Adrenal gland (tissue), 12 donors: ENCODE data around the gene MYO1E. TPM values are rescaled to one million over a fixed set of nuclear protein-coding genes. Genes with fewer than 3 reads are reported as not detected.
"Not testable (repeated sequence)": the region's sequence is repeated elsewhere in the genome, so short reads cannot be mapped to it uniquely, and the experiment has no call there.

ENCODE experiments used
- DNase-seq, 7 donors: peaks; one replicate each; pipeline ENCODE4 v3.0.0-alpha.2; 2019 to 2020
- H3K27ac ChIP-seq, 5 donors: fragments of 200-600 bp; sonication (generic) in 4 of 5; 1 replicate in 3 of 5; 2 replicates in 2 of 5; pipeline versions ENCODE4 v1.5.1 to v1.8.0; 2016 to 2020; ENCODE audit warnings: mild to moderate bottlenecking in 1 of 5
- H3K27me3 ChIP-seq: fragments of 200-600 bp; 2 replicates; pipeline ENCODE4 v1.8.0; 2021
- H3K36me3 ChIP-seq, 2 donors: fragments of 200-600 bp; replicated peaks in 1 of 2; 1 replicate in 1 of 2; 2 replicates in 1 of 2; pipeline versions ENCODE4 v1.5.1 to v1.8.0; 2018 to 2022
- H3K4me1 ChIP-seq, 2 donors: fragments of 200-600 bp; replicated peaks in 1 of 2; 1 replicate in 1 of 2; 2 replicates in 1 of 2; pipeline versions ENCODE4 v1.5.1 to v1.8.0; 2018 to 2021
- H3K4me3 ChIP-seq, 4 donors: fragments of 200-600 bp; sonication (generic) in 3 of 4; one replicate each; pipeline ENCODE4 v1.5.1; 2016 to 2018
- H3K9me3 ChIP-seq, 3 donors: fragments of 200-600 bp; sonication (generic) in 1 of 3; replicated peaks in 1 of 3; 1 replicate in 2 of 3; 2 replicates in 1 of 3; pipeline versions ENCODE4 v1.5.1 to v1.8.0; 2016 to 2021
- CTCF ChIP-seq, 6 experiments: fragments of 450-650 bp in 4 of 6; fragments of 200-600 bp in 2 of 6; sonication (generic) in 1 of 6; IDR thresholded peaks; 1 replicate in 5 of 6; 2 replicates in 1 of 6; pipeline versions ENCODE4 v1.5.1 to v1.8.0; 2016 to 2021; ENCODE audit warnings: antibody characterized with exemption in 6 of 6, mild to moderate bottlenecking in 2 of 6, moderate library complexity in 1 of 6
- POLR2A ChIP-seq, 2 donors: fragments of 450-650 bp; IDR thresholded peaks; one replicate each; pipeline ENCODE4 v1.6.1; 2017; ENCODE audit warnings: antibody characterized with exemption in 2 of 2, mild to moderate bottlenecking in 2 of 2, moderate library complexity in 1 of 2
- WGBS, 4 donors: extraction: QIAGEN DNeasy Blood & Tissue Kit in 2 of 4; methylation state at CpG; one replicate each; pipeline versions ENCODE4 v1.1.5 to v1.1.7; 2013 to 2017; 5-methylcytosine and 5-hydroxymethylcytosine counted together
- intact Hi-C, 2 donors: fragments of 100-400 bp; cut with DNase I; formaldehyde crosslinking; loops; one replicate each; pipeline versions ENCODE4 v1.14.1 to v1.15.0; 2022 to 2023
- polyA plus RNA-seq, 3 donors: library from polyadenylated mRNA; stranded (reverse); fragments of 200-250 nt in 2 of 3; fragments of 350-450 nt in 1 of 3; fragmentation: Illumina TruSeq in 1 of 3; extraction: RNeasy Lipid Tissue Mini Kit (QIAGEN cat#74804) in 1 of 3; gene quantifications; one replicate each; pipeline ENCODE4 v1.2.3, GENCODE V29; 2013 to 2014
- total RNA-seq, 9 donors: library from RNA; depleted of rRNA in 4 of 9; stranded (reverse); fragments of >200 nt in 4 of 9; fragments of 120-200 nt in 1 of 9; fragmentation: NEBNext Ultra II Directional in 1 of 9; extraction: Animal tissue kit (Norgen Biotek cat#: 25700) in 1 of 9; gene quantifications; one replicate each; pipeline versions ENCODE4 v1.1.0 to v1.2.4, GENCODE V29; 2013 to 2023
- donor health status: healthy with polysubstance abuse.
- donor health status: Bipolar disorder and iron deficiency.
- donor health status: DM: yes; HTN: yes; CAD: no.
- donor health status: DM: no; HTN: no; CAD: no.
- donor health status: DM: no; HTN: no; CAD: no.
- donor health status: DM: yes; HTN: yes; CAD: no.

MYO1E gene
- total and polyA plus RNA-seq, 12 donors = 11.9 to 50.8 (median 26.0) TPM

GRCh38 chr15:59338414-59338813 is 34.3 kb downstream of the MYO1E start:
- Histone ChIP-seq H3K4me3 (no peak overlapping the region), H3K27me3 (no peaks in the 10 kb centered on the region), H3K27ac (no peak overlapping the region), H3K9me3 (no peaks in the 10 kb centered on the region), H3K4me1 (no peaks in the 10 kb centered on the region), H3K36me3 (no peaks in the 10 kb centered on the region)
- 96 to 100% (median 100%) methylated on average over 1 of the region's 1 CpG for WGBS, 4 donors
- intact Hi-C loops = no loop called here
- no peak for DNase-seq
- TF ChIP-seq POLR2A (IDR thresholded peaks at IDR 0.05) = no peak
- TF ChIP-seq CTCF (IDR thresholded peaks at IDR 0.05) = no peak

- DNase-seq, H3K27ac ChIP-seq, H3K36me3 ChIP-seq, H3K9me3 ChIP-seq, H3K4me3 ChIP-seq, intact Hi-C loops, H3K4me1 ChIP-seq, H3K27me3 ChIP-seq: not testable (repeated sequence)
- 88 to 94% (median 90%) methylated on average over 4 of the region's 4 CpGs for WGBS, 4 donors
Measured at GRCh38 chr15:59336725-59337124, 35.9 kb downstream of the MYO1E start.

- no peak overlapping the region for H3K4me3 ChIP-seq
- TF ChIP-seq CTCF (IDR thresholded peaks at IDR 0.05) (no peak), POLR2A (IDR thresholded peaks at IDR 0.05) (no peak)
- H3K4me1 ChIP-seq = no peaks in the 10 kb centered on the region
- no peaks in the 10 kb centered on the region for H3K27me3 ChIP-seq
- no peak overlapping the region for H3K27ac ChIP-seq
- intact Hi-C loops = no loop called here
- 78 to 90% (median 87%) methylated on average over 7 to 10 of the region's 10 CpGs for WGBS, 4 donors
- no peaks in the 10 kb centered on the region for H3K9me3 ChIP-seq
- DNase-seq = no peak
- no peaks in the 10 kb centered on the region for H3K36me3 ChIP-seq
Measured at GRCh38 chr15:59335207-59335786, 37.4 kb downstream of the MYO1E start.

- H3K4me1 ChIP-seq = no peaks in the 10 kb centered on the region
- no peak for DNase-seq
Measured at GRCh38 chr15:59334076-59334415, 38.6 kb downstream of the MYO1E start.

More at GRCh38 chr15:59334076-59334415, 38.6 kb downstream of the MYO1E start:
- Histone ChIP-seq H3K27ac (no peak overlapping the region), H3K4me3 (no peak overlapping the region), H3K36me3 (no peaks in the 10 kb centered on the region), H3K27me3 (no peaks in the 10 kb centered on the region), H3K9me3 (no peaks in the 10 kb centered on the region)
- intact Hi-C loops = no loop called here
- TF ChIP-seq POLR2A (IDR thresholded peaks at IDR 0.05) = no peak
- no peak for TF ChIP-seq CTCF (IDR thresholded peaks at IDR 0.05)
- WGBS, 4 donors = 83 to 91% (median 89%) methylated on average over 3 of the region's 3 CpGs
